IPS-18a (cell line): ENCODE results near the gene PPP2R2B.

ENCODE experiments used
- H3K27ac ChIP-seq: one replicate; pipeline ENCODE4 v1.5.1; 2013; ENCODE audit warnings: low read length
- H3K27me3 ChIP-seq: one replicate; pipeline ENCODE4 v1.6.1; 2013; ENCODE audit warnings: mild to moderate bottlenecking, low read length; ENCODE audit not compliant: control insufficient read depth, insufficient read depth
- H3K36me3 ChIP-seq: one replicate; pipeline ENCODE4 v1.6.1; 2013; ENCODE audit warnings: low read depth, low read length; ENCODE audit not compliant: control insufficient read depth
- H3K4me1 ChIP-seq: one replicate; pipeline ENCODE4 v1.6.1; 2013; ENCODE audit warnings: low read depth, low read length; ENCODE audit not compliant: control insufficient read depth
- H3K4me3 ChIP-seq: one replicate; pipeline ENCODE4 v1.5.1; 2013; ENCODE audit warnings: low read length
- H3K9ac ChIP-seq: one replicate; pipeline ENCODE4 v1.6.1; 2013; ENCODE audit warnings: mild to moderate bottlenecking, low read length, moderate library complexity
- H3K9me3 ChIP-seq: one replicate; pipeline ENCODE4 v1.6.1; 2013; ENCODE audit warnings: low read depth, low read length; ENCODE audit not compliant: control insufficient read depth

The PPP2R2B gene

DNA sequence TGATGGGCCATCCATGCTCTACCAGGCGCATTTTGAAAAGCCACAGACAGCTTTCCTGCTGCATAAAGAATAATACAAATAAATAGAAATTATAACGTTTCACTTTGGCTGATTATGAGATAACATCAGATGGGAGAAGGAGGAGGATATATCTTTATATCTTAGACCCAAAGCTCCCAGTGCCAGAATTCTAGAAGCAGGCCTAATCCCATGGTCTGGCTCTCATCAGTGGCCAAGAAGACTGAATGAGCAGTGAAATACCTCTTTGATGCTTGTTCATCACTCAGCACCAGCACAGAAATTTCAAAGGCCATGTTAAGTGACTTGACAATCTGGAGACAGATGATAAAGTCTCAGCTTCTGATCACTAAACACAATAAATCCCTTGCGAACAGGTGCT is 107.6 kb downstream of the PPP2R2B start:
- Histone ChIP-seq H3K27ac (no peak overlapping the region), H3K4me3 (no peak overlapping the region)

GRCh38 chr5:146770546-146770945 is 108.0 kb downstream of the PPP2R2B start:
- no peak overlapping the region for H3K9ac ChIP-seq
- H3K36me3 ChIP-seq = no peaks in the 10 kb centered on the region
- H3K27me3 ChIP-seq = no peaks in the 10 kb centered on the region
- peaks cover 12% of the 10 kb centered on the region for H3K4me1 ChIP-seq
- no peak overlapping the region for H3K27ac ChIP-seq
- H3K9me3 ChIP-seq = no peaks in the 10 kb centered on the region
- H3K4me3 ChIP-seq = no peak overlapping the region

More for the DNA sequence above, 107.6 kb downstream of the PPP2R2B start:
- no peak overlapping the region for H3K9ac ChIP-seq
- H3K27me3 ChIP-seq = no peaks in the 10 kb centered on the region
- H3K4me1 ChIP-seq = peaks cover 12% of the 10 kb centered on the region
- no peaks in the 10 kb centered on the region for H3K36me3 ChIP-seq
- H3K9me3 ChIP-seq = no peaks in the 10 kb centered on the region

- peaks cover 2% of the 10 kb centered on the region for H3K4me1 ChIP-seq
- H3K9me3 ChIP-seq = no peaks in the 10 kb centered on the region
- no peak overlapping the region for H3K4me3 ChIP-seq
- H3K27me3 ChIP-seq = no peaks in the 10 kb centered on the region
- no peaks in the 10 kb centered on the region for H3K36me3 ChIP-seq
- H3K27ac ChIP-seq = no peak overlapping the region
- H3K9ac ChIP-seq = no peak overlapping the region
Measured at GRCh38 chr5:146767534-146767933, 111.0 kb downstream of the PPP2R2B start.

DNA sequence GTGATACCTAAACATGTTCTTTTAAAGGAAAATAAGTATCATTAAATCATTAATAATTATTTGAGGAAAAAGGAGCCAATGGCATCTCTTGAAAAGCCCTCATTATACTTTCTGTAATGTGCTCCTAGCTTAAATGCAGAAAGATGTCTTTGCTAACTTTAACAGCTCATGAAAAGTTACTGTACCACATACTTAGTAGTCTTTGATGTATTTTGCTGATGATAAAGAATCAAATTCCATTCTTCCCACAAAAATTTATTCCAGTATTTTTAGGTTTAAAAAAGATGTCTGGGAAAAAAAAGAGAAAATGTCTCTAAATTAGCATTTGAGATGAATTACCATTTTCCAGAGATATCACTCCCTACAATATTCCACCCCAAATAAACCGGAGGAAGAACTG is 112.5 kb downstream of the PPP2R2B start:
- H3K9ac ChIP-seq = no peak overlapping the region

DNA sequence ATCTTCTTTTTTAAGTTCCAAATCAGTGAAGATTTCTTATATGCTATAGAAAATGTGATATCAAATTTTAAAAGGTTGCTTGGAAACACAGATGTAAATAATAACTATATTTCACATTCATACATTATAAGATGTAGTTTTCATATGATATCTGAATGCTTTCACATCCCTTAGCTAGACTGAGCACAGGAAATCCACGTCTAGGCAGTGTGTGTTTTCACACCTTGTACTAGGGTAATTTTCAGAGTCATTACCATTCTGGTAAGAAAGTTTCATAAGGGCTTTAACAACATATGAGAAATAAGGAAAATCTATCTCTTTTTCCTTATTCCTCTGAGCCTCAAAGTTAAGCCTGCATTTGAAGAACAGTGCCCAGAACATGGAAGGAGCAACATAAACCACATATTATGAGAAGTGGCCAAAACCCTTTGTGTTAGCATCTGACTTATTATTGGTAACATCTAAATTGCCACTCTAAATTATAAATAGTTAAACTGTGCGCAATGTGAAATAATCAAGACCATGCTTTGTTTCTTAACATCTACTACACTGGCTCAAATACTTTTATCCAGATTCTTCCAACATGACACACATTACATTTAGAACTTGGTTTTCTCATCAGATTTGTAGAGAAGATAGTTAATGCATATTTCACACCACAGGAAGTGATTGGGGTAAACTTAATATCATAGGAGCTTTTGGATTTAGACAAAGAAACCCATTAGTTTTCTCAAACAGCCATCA is 113.3 kb downstream of the PPP2R2B start:
- Histone ChIP-seq H3K4me1 (no peaks in the 10 kb centered on the region), H3K9me3 (no peaks in the 10 kb centered on the region), H3K9ac (no peak overlapping the region), H3K27me3 (no peaks in the 10 kb centered on the region), H3K36me3 (no peaks in the 10 kb centered on the region), H3K4me3 (no peak overlapping the region), H3K27ac (no peak overlapping the region)

More for the DNA sequence above, 112.5 kb downstream of the PPP2R2B start:
- Histone ChIP-seq H3K4me1 (no peaks in the 10 kb centered on the region), H3K9me3 (no peaks in the 10 kb centered on the region), H3K27me3 (no peaks in the 10 kb centered on the region), H3K36me3 (no peaks in the 10 kb centered on the region), H3K4me3 (no peak overlapping the region), H3K27ac (no peak overlapping the region)

DNA sequence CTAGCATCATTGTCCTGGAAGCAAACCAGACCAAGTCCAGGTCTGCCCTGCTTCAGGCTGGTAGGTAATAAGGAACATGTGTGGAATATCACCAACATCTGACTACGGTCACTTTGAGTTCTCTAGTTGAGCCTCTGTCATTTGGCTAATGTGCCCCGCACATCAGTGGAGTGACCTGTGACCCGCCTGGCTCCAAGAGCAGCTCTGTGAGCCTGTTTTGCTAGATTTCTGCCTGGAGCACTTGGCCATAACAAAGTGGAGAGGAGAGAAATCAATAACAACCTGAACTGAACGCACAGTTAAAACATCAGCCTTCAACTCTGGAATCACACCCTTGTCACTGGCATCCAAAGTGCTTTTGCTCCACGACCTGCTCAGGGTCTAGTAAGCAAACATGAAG is 115.7 kb downstream of the PPP2R2B start:
- no peak overlapping the region for H3K4me3 ChIP-seq
- H3K36me3 ChIP-seq = no peaks in the 10 kb centered on the region
- H3K4me1 ChIP-seq = no peaks in the 10 kb centered on the region
- H3K27me3 ChIP-seq = no peaks in the 10 kb centered on the region
- H3K27ac ChIP-seq = no peak overlapping the region
- H3K9ac ChIP-seq = no peak overlapping the region
- no peaks in the 10 kb centered on the region for H3K9me3 ChIP-seq

DNA sequence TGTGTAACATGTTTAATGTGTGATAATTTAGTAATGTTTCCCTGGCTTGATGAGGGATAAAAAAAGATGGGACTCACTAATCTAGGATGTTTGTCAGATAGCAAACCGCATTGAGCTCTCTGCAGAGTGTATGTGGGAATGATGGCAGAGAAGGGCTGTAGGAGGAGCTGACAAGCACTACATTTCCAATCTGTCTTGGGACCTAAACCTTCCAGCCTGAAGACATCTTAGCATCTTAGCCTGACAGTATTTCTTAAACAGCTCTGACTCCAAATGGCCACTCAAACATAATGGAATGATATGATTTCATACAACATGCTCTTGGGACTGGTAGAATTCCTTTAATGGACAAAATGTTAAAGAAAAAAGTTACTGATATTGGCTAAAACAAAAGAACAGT is 116.7 kb downstream of the PPP2R2B start:
- Histone ChIP-seq H3K36me3 (no peaks in the 10 kb centered on the region), H3K4me3 (no peak overlapping the region), H3K27ac (no peak overlapping the region), H3K9ac (no peak overlapping the region), H3K27me3 (no peaks in the 10 kb centered on the region), H3K4me1 (no peaks in the 10 kb centered on the region), H3K9me3 (no peaks in the 10 kb centered on the region)

GRCh38 chr5:146758938-146759337 is 119.6 kb downstream of the PPP2R2B start:
- Histone ChIP-seq H3K36me3 (no peaks in the 10 kb centered on the region), H3K27me3 (no peaks in the 10 kb centered on the region), H3K4me3 (no peak overlapping the region), H3K27ac (no peak overlapping the region), H3K9me3 (no peaks in the 10 kb centered on the region), H3K9ac (no peak overlapping the region), H3K4me1 (peaks cover 11% of the 10 kb centered on the region)

- Histone ChIP-seq H3K4me1 (peaks cover 17% of the 10 kb centered on the region), H3K27me3 (no peaks in the 10 kb centered on the region), H3K27ac (no peak overlapping the region), H3K9me3 (no peaks in the 10 kb centered on the region), H3K4me3 (no peak overlapping the region), H3K9ac (no peak overlapping the region), H3K36me3 (no peaks in the 10 kb centered on the region)
Measured at GRCh38 chr5:146758076-146758475, 120.5 kb downstream of the PPP2R2B start.

GRCh38 chr5:146756546-146756945 is 122.0 kb downstream of the PPP2R2B start:
- Histone ChIP-seq H3K9me3 (no peaks in the 10 kb centered on the region), H3K9ac (no peak overlapping the region), H3K36me3 (no peaks in the 10 kb centered on the region), H3K27me3 (no peaks in the 10 kb centered on the region), H3K4me1 (peaks cover 17% of the 10 kb centered on the region), H3K4me3 (no peak overlapping the region), H3K27ac (no peak overlapping the region)

GRCh38 chr5:146755793-146756192 is 122.8 kb downstream of the PPP2R2B start:
- no peak overlapping the region for H3K27ac ChIP-seq
- H3K4me1 ChIP-seq = peaks cover 17% of the 10 kb centered on the region
- no peaks in the 10 kb centered on the region for H3K36me3 ChIP-seq
- H3K9me3 ChIP-seq = no peaks in the 10 kb centered on the region
- no peaks in the 10 kb centered on the region for H3K27me3 ChIP-seq
- H3K9ac ChIP-seq = no peak overlapping the region
- H3K4me3 ChIP-seq = no peak overlapping the region

DNA sequence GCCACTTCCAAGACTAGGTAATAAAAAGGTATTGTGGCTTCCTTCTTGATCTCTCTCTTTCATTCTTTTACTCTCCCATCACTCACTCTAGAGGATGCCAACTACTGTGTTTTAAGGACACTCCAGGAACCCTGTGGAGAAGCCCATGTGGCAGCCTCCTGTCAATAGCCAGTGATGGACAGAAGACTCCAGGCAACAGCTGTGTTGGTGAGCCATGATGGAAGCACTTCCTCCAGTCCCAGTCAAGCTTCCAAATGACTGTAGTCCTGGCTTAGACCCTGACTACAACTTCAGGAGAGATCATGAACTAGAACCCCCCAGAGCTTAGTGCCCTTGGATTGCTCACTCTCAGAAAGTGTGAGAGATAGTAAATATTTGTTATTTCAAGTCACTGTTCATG is 123.9 kb downstream of the PPP2R2B start:
- Histone ChIP-seq H3K27ac (no peak overlapping the region), H3K4me1 (peaks cover 17% of the 10 kb centered on the region), H3K9me3 (no peaks in the 10 kb centered on the region), H3K4me3 (no peak overlapping the region), H3K36me3 (no peaks in the 10 kb centered on the region), H3K9ac (no peak overlapping the region), H3K27me3 (no peaks in the 10 kb centered on the region)
